IgD-negative memory B cell (primary cell): ENCODE measurements around the gene CNOT6L. TPM values are rescaled to one million over a fixed set of nuclear protein-coding genes. Genes with fewer than 3 reads are reported as not detected.
"Not testable (repeated sequence)": the region's sequence is repeated elsewhere in the genome, so short reads cannot be mapped to it uniquely, and the experiment has no call there.

ENCODE experiments used
- H3K27ac Mint-ChIP-seq, 3 donors: one replicate each; pipeline ENCODE4 v1.8.0; 2020 to 2022; ENCODE audit warnings: mild to moderate bottlenecking in 3 of 3, mixed read lengths in 3 of 3, moderate library complexity in 1 of 3
- H3K27me3 Mint-ChIP-seq: one replicate; pipeline ENCODE4 v1.8.0; 2021; ENCODE audit warnings: mixed read lengths
- H3K36me3 Mint-ChIP-seq: one replicate; pipeline ENCODE4 v1.8.0; 2020; ENCODE audit warnings: mild to moderate bottlenecking, mixed read lengths
- H3K4me1 Mint-ChIP-seq, 3 donors: one replicate each; pipeline ENCODE4 v1.8.0; 2020 to 2022; ENCODE audit warnings: mixed read lengths in 3 of 3, mild to moderate bottlenecking in 1 of 3
- H3K4me3 Mint-ChIP-seq, 4 donors: one replicate each; pipeline ENCODE4 v1.8.0; 2020 to 2022; ENCODE audit warnings: mild to moderate bottlenecking in 4 of 4, mixed read lengths in 4 of 4, moderate library complexity in 3 of 4
- H3K9me3 Mint-ChIP-seq, 3 donors: one replicate each; pipeline ENCODE4 v1.8.0; 2020 to 2021; ENCODE audit warnings: mixed read lengths in 3 of 3, mild to moderate bottlenecking in 1 of 3
- polyA plus RNA-seq: library from polyadenylated mRNA; unstranded; fragments of 300-500 nt; fragmentation: Illumina TruSeq; gene quantifications from one replicate; pipeline ENCODE4 v1.2.3, GENCODE V29; 2021

CNOT6L gene
- polyA plus RNA-seq, 1 donor from 2014 or later = 40.1 TPM

DNA sequence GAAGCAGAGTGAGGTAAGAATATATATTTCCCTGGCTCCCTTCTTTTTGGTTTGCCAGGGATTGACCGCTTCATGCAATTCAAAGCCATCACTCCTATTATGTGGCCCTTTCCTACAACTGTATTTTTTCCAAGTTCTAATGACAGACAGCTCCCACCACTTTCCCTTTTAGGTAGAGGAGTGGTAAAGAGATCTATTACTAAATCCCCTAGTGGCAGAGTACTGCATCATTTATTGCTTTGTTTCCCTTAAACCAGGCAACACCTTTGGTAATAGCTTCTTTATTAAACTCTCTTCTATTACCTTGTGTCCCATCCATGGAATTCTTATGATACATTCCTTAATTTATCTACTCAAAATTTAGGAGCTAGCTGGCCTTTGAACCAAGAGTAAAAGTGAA is 90.7 kb downstream of the CNOT6L start:
- H3K4me3 Mint-ChIP-seq = no peak overlapping the region
- peaks cover 7 to 23% (median 7%) of the 10 kb centered on the region in 3 donors for H3K4me1 Mint-ChIP-seq
- no peaks in the 10 kb centered on the region for H3K27me3 Mint-ChIP-seq
- H3K27ac Mint-ChIP-seq = peak overlapping the region in 1 of 3 donors; percentile 77
- H3K36me3 Mint-ChIP-seq = peaks cover 2% of the 10 kb centered on the region
- H3K9me3 Mint-ChIP-seq = no peaks in the 10 kb centered on the region

DNA sequence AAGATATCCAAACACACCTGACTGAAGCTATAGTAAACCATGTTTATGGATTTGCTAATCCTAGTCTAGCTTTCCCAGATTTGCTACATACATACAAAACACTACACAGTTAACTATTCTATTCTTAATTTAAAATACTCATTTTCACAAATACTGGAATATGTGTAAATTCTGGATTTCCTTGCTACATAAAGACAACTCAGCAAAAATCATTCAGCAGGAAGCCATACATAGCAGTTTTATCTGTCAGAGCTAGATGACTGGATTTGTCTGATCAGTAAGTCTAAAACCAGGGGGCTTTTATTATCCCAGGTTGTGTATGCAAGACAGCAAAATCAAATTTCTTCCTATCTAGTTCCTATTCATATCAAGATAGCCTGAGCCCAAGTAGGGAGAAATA is 98.1 kb downstream of the CNOT6L start:
- H3K27ac Mint-ChIP-seq = no peak overlapping the region

DNA sequence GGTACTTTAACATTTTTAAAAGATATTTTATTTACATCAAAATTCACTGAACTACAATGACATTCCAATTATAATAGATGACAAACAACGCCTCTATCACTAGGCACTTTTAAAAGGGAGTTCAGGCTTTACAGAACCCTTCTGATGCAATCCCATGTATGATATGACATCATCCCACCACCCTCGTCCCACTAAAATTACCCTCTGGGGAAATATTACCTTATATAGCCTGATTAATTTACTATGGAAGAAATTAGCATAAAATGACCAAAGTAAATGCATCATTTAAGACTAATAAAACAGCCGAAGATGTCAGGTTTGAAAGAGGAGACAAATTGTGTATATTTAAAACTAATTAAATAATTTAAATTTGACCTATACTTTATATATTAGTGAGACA is 100.7 kb downstream of the CNOT6L start:
- peaks cover 10% of the 10 kb centered on the region for H3K36me3 Mint-ChIP-seq
- not testable (repeated sequence) for H3K4me1 Mint-ChIP-seq, H3K27ac Mint-ChIP-seq, H3K9me3 Mint-ChIP-seq, H3K4me3 Mint-ChIP-seq, H3K27me3 Mint-ChIP-seq

More for the DNA sequence above, 98.1 kb downstream of the CNOT6L start:
- no peak overlapping the region for H3K4me3 Mint-ChIP-seq
- H3K9me3 Mint-ChIP-seq = no peaks in the 10 kb centered on the region
- peaks cover 8% of the 10 kb centered on the region for H3K36me3 Mint-ChIP-seq
- no peaks in the 10 kb centered on the region for H3K27me3 Mint-ChIP-seq
- peaks cover 0 to 2% (median 0%) of the 10 kb centered on the region in 3 donors for H3K4me1 Mint-ChIP-seq

DNA sequence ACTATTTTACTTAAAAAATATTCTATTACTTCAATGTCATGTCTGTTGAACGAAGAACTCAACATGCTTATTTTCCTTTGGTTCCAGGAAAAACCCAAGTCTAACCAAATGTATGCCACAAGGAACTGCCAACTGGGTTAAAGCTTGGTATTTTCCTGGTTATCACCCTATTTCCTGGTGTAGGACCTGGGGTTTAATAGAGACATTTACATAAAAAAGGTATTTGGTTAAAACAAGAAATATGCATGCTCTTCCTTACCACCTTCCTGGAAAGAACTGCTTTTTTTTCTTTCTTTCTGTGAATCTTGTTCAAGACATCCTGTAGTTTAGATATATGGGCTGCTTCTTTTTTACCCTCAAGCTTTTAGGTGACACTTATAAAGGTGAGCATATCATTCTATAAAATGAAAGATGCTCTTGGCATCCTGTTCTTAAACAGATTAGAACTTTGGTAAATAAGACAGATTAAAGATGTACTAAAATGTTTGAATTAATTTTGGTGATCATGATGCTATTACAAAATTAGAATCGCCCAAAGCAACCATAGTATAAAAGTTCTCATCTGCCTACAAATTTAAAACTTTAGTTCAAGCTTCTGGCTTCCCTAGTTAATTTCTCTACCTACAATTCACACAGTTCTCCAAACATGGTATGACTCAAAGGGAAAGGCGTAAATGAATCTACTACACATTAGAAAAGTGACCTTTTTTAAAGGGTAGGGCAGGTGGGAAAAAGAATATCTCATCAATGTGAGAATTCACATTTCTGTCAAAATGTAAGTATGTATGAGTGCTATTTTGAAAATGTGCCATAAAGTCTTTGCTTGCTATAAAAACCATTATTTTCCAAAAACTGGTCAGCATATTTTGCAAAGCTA is 103.5 kb downstream of the CNOT6L start:
- no peaks in the 10 kb centered on the region for H3K27me3 Mint-ChIP-seq

DNA sequence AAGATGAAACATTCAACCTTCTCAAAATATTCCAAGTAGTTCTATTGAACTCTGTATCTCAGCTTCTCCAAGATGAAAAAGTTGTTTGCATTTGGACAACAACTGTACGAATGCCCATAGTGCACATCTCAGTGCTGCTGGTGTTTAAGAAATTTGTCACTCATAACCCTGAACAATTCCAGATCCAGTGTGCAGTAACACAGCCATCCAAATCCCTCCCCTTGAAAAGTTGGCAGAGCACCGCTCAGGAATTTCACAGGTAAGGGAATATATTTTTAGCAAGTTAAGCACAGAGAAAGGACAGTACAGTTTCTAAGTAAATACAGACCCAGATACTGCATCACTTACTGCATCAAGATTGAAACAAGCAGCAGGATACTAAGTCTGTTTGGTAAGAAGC is 104.7 kb downstream of the CNOT6L start:
- Mint-ChIP-seq H3K36me3 (peaks cover 13% of the 10 kb centered on the region), H3K27me3 (no peaks in the 10 kb centered on the region), H3K4me1 (peaks cover 0 to 3% (median 0%) of the 10 kb centered on the region in 3 donors), H3K4me3 (no peak overlapping the region), H3K27ac (no peak overlapping the region), H3K9me3 (no peaks in the 10 kb centered on the region)

More for the DNA sequence above, 103.5 kb downstream of the CNOT6L start:
- peaks cover 17% of the 10 kb centered on the region for H3K36me3 Mint-ChIP-seq
- H3K9me3 Mint-ChIP-seq = no peaks in the 10 kb centered on the region
- H3K27ac Mint-ChIP-seq = peak overlapping the region in 1 of 3 donors; percentile 56
- H3K4me1 Mint-ChIP-seq = peaks cover 0 to 3% (median 0%) of the 10 kb centered on the region in 3 donors
- H3K4me3 Mint-ChIP-seq = no peak overlapping the region

DNA sequence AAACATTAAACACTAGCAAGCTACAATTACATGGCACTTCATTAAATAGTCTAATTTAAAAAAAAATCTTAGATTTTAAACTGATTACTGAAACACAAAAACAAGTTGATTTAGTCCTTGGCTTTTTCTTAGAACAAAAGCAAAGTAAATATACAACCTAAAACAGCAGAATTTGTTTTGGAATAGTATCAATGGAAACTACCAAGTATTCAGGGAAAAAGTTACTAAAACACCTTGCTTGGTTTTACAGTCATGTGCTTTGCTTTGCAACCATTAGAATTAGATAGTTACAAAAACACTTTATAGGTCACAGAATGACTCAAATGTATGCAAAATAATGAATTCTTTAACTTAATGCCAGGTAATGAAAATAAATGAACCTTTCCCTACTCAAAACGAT is 105.3 kb downstream of the CNOT6L start:
- no peaks in the 10 kb centered on the region for H3K9me3 Mint-ChIP-seq
- peaks cover 11% of the 10 kb centered on the region for H3K36me3 Mint-ChIP-seq
- H3K4me1 Mint-ChIP-seq = peaks cover 0 to 1% (median 0%) of the 10 kb centered on the region in 3 donors
- no peak overlapping the region for H3K4me3 Mint-ChIP-seq
- H3K27ac Mint-ChIP-seq = no peak overlapping the region
- no peaks in the 10 kb centered on the region for H3K27me3 Mint-ChIP-seq

DNA sequence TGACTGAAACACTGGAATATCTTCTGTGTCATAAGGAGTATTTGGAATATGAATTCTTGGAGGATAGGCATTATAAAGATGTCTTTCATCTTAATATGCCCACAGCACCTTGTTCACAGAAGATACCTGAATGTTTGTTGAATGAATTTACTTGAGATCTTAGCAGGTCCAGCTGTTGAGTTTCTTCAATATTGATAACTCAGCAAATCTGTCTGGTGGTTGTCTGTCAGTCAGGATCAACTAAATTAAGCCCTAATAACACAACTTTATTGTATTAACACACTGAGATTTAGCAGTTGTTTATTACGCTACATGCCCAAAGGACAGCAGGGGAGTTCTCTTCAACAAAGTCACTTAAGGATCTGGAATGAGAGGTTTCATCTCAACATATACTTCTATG is 106.5 kb downstream of the CNOT6L start:
- no peak overlapping the region for H3K27ac Mint-ChIP-seq
- peaks cover 0 to 1% (median 0%) of the 10 kb centered on the region in 3 donors for H3K4me1 Mint-ChIP-seq
- H3K27me3 Mint-ChIP-seq = no peaks in the 10 kb centered on the region
- H3K4me3 Mint-ChIP-seq = no peak overlapping the region
- H3K36me3 Mint-ChIP-seq = peaks cover 13% of the 10 kb centered on the region
- no peaks in the 10 kb centered on the region for H3K9me3 Mint-ChIP-seq

DNA sequence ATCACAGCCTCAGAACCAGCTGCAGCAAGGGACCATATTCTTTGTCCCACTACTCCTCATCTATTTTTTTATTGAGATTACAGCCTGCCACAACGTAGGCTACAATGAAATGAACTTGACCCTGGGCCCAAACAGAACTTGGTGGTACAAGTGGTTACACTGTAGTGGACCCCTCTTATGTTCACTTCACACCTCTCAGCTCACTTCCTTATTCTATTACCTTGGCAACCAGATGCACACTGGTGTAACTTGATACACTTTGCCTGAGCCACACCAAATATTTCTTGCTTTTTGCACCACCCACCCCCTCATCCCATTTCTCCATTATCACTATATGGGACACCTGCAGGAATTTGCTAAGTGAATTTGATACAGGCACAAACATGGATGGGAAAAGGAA is 107.7 kb downstream of the CNOT6L start:
- H3K9me3 Mint-ChIP-seq = no peaks in the 10 kb centered on the region

DNA sequence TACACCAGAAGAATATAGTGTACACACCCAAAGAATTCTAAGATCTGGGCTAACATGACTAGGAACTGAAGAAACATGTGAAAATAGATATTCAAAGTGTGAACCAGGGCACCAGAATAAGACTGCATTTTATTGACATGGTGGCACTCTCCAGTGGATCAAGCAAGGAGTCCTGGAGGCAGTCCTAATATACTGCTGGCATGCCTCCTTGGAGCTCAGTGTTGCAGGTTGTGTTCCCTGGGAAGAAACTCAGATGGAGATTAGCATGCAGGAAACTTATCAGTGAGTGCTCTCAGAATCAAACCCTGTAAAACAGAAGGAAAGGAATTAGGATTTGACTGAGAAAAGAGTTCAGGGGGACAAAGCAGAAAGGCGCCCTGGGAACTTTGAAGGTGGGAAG is 108.5 kb downstream of the CNOT6L start:
- Mint-ChIP-seq H3K4me1 (peaks cover 0 to 1% (median 0%) of the 10 kb centered on the region in 3 donors), H3K27me3 (no peaks in the 10 kb centered on the region), H3K4me3 (no peak overlapping the region), H3K36me3 (peaks cover 16% of the 10 kb centered on the region), H3K9me3 (no peaks in the 10 kb centered on the region), H3K27ac (no peak overlapping the region)

More for the DNA sequence above, 107.7 kb downstream of the CNOT6L start:
- no peak overlapping the region for H3K4me3 Mint-ChIP-seq
- peak overlapping the region in 1 of 3 donors; percentile 88 for H3K27ac Mint-ChIP-seq
- peaks cover 16% of the 10 kb centered on the region for H3K36me3 Mint-ChIP-seq
- H3K27me3 Mint-ChIP-seq = no peaks in the 10 kb centered on the region
- peaks cover 0 to 1% (median 0%) of the 10 kb centered on the region in 3 donors for H3K4me1 Mint-ChIP-seq

DNA sequence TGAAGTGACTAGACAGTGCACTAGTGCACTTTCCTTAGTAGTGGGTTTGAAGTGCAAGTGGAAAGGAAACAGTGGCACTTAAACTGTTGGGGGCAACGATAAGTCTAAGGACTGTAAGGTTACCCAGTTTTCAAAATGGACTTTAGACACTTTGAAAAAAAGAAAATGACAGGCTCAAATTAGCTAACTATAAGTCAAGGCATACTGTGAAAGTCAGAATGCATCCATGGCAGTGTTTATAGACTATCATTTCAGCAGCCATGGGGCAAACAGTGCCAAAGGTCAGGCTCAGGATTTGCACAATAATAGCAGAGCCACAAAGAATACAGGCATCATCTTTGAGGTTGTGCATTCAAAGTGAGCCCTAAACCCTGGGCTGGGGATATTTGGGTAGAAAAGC is 109.1 kb downstream of the CNOT6L start:
- Mint-ChIP-seq H3K27ac (no peak overlapping the region), H3K27me3 (no peaks in the 10 kb centered on the region), H3K4me3 (no peak overlapping the region), H3K36me3 (peaks cover 16% of the 10 kb centered on the region), H3K9me3 (no peaks in the 10 kb centered on the region), H3K4me1 (peaks cover 0 to 1% (median 0%) of the 10 kb centered on the region in 3 donors)

DNA sequence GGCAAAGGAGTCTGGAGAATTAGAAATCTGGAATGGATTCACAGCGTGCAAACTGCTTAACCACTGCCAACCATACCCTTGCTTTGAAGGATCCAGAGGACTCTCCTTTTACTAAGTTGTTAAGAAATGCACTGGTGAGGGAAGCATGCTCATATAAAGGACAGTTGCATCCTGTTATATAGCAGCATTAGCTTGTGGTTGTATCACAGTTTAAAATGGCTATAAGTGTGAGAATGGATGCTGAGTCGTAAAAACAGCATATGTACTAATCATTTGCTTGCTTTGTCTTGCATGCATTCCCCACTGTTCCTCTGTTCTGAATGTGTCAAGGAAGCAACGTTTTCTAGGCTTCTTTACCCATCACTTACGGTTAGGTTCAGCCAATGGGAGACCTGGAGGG is 112.5 kb downstream of the CNOT6L start:
- Mint-ChIP-seq H3K4me3 (no peak overlapping the region), H3K27me3 (peaks cover 2% of the 10 kb centered on the region), H3K36me3 (peaks cover 9% of the 10 kb centered on the region), H3K4me1 (no peaks in the 10 kb centered on the region), H3K27ac (no peak overlapping the region), H3K9me3 (no peaks in the 10 kb centered on the region)

DNA sequence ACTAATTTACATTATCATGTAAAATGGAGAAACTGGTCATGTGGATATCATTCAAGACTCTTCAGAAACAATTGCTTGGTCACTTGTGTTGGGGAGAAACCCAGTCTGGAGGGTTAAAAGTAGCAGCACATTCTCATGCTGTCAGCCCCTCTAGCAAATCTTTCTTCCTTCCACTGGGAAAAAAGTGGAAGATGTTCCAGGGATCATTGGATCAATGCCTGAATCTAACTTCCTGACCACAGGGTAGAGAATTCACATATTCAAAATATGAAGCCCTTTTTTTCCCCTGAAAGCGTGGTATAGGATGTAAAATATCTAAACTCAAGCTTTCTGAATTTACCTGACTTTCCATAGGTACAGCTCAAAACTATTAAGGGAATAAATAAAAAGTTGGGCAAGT is 115.5 kb downstream of the CNOT6L start:
- peaks cover 2% of the 10 kb centered on the region for H3K27me3 Mint-ChIP-seq
- H3K27ac Mint-ChIP-seq = no peak overlapping the region
- peaks cover 7% of the 10 kb centered on the region for H3K36me3 Mint-ChIP-seq
- H3K4me3 Mint-ChIP-seq = no peak overlapping the region
- no peaks in the 10 kb centered on the region for H3K9me3 Mint-ChIP-seq
- no peaks in the 10 kb centered on the region for H3K4me1 Mint-ChIP-seq

DNA sequence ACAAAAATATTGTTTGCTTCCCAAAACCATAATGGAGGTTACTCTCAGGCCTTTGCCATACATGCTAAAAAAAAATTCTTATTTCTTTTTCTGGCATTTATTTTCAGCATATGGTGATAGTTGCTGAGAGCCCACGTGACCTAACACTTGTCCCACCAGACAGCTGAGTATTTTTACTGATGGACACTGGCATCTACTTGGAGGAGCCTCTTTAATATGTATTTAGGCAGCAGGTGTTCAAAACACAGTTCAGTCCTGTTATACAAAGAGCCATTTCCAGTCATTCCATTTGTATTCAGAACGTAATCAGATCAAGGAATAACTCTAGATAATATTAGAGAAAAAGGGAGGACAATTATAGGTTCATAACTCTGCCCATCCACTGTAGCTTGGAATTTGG is 118.0 kb downstream of the CNOT6L start:
- no peaks in the 10 kb centered on the region for H3K9me3 Mint-ChIP-seq
- H3K36me3 Mint-ChIP-seq = peaks cover 2% of the 10 kb centered on the region
- no peak overlapping the region for H3K27ac Mint-ChIP-seq
- H3K27me3 Mint-ChIP-seq = peaks cover 2% of the 10 kb centered on the region
- no peak overlapping the region for H3K4me3 Mint-ChIP-seq
- H3K4me1 Mint-ChIP-seq = no peaks in the 10 kb centered on the region

DNA sequence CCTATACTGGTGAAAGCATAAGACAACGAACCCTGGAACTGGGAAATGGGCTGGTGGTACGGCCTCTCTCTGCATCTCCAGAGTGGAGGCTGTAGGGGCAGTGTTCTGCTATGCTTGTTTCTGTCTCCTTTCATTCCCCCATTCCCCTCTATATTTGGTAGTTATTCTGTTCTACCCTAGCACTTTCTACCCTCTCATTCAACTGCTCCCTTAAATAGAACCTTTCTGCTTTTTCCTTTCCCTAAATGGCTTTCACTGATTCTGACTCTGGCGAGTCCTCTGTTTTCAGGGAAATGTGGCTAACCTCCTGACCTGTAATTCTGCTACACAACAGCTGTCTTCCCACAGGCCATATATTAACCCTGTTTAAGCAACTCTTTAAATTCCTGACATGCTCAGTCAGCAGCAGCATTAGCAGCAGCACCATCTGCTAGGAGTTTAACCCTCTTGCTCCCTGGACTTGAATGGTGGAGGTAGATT is 119.4 kb downstream of the CNOT6L start:
- H3K4me1 Mint-ChIP-seq = no peaks in the 10 kb centered on the region
- no peak overlapping the region for H3K27ac Mint-ChIP-seq
- H3K36me3 Mint-ChIP-seq = peaks cover 2% of the 10 kb centered on the region
- peaks cover 4% of the 10 kb centered on the region for H3K27me3 Mint-ChIP-seq
- no peaks in the 10 kb centered on the region for H3K9me3 Mint-ChIP-seq
- H3K4me3 Mint-ChIP-seq = no peak overlapping the region

DNA sequence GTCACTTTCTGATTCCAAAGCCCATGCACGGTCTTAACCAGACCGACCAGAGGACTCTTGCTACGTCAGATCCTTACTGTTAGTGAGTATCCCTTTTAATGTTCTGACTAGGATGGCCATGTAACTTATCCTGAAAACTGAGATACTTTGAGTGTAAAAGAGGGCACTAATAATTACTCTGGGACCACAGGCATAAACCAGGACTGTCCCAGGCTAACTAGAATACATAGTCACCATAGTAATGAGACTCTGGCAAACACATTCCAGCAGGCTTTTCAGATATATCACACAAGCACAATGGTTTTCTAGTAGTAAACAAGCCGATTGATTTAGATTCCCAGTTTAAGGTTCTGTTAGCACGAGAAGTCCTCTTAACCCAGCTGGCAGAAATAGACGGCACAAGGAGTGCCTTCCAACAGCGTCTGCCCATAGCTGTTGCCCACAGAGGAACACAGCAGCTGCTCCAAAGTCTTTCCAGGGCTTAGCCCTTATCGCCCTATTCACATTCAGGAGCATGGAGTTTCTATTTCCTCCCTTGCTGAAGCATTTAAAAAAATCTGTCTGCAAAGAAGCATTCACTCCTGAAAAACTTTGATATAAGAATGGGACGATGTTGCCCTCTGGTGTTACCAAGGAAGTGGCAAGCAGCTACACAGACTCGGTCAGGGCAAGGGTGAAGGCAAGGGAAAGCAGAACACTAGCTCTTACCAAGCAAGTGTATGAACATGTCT is 121.1 kb downstream of the CNOT6L start:
- Mint-ChIP-seq H3K4me1 (no peaks in the 10 kb centered on the region), H3K27me3 (peaks cover 4% of the 10 kb centered on the region), H3K4me3 (no peak overlapping the region), H3K9me3 (no peaks in the 10 kb centered on the region), H3K27ac (no peak overlapping the region), H3K36me3 (peaks cover 2% of the 10 kb centered on the region)
